Astrocyte of the hippocampus (primary cell): ENCODE results near the gene TPR.

Source experiments
- DNase-seq: peaks from one replicate; pipeline ENCODE4 v3.0.0; 2011; ENCODE audit warnings: low read depth, low spot score

The TPR gene

GRCh38 chr1:186289943-186290545 lies 85.0 kb downstream of the TPR start:
- DNase-seq = no peak

- no peak for DNase-seq
Measured at GRCh38 chr1:186286615-186287315, 88.3 kb downstream of the TPR start.

DNA sequence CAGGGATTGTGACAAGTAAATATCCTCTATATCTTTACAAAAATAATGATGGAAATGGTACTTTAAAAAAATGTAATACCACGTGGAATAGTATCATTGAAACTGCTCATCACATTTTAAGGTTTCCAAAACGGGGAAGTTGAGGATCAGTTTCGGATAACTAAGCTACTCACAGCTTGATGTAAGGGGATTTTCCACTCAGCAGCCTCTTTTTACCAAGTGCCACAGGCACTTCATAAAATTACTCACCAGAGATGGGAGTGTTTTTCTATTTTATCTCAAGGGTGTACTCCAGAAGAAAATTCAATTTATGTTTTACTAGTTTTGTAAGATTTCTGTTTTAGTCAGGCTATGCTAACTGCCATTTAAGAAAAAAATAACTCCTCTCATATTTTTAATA lies 91.7 kb downstream of the TPR start:
- DNase-seq = no peak

GRCh38 chr1:186282466-186282865 lies 92.6 kb downstream of the TPR start:
- no peak for DNase-seq

DNA sequence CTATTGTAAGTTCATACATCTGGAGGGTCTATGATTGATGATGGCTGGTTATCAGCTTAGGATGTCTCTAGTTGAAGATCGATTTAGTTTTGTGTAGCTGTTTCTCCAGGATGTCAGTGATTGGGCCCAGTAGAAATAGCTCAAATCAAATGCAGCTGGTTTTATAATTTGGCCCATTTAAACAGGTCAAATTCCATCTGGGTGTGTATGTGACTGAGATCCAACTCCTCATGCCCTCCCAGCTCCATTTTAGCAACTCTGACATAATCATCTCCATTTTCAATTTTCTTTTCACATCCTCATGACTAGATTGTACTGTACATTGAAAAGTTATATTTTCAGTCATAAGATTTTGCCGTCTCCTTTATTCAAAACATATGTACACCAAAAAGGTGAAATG lies 99.2 kb downstream of the TPR start:
- no peak for DNase-seq

DNA sequence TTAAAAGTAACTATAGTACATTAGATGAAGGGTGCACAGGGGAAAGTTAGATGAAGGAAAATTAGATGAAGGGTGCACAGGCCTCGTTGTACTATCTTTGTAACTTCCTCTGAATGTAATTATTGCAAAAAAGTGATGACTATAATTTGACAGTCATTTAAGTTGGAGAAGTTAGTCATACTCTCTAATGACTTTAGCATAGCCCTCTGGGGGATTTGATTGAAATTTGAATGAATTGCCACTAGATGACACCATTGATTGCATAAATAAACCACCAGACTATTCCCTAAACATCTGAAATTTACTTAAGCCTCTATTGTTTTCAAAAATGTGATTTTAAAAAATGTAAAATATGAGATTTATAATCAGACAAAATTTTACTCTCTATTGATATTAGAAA lies 102.6 kb downstream of the TPR start:
- no peak for DNase-seq

DNA sequence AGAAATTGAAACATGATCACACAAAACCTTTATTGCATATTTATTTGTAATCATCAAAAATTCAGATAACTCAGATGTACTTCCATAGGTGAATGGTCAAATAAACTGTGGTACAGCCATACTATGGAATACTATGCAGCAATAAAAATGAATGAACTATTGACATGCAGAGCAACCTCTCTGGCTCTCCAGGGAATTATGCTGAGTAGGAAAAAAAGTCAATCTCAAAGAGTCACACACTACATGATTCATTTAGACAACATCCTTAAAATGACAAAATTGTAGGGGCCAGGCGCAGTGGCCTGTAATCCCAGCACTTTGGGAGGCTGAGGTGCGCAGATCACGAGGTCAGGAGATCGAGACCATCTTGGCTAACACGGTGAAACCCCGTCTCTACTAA lies 104.0 kb downstream of the TPR start:
- no peak for DNase-seq
